B cell (primary cell): ENCODE data around the gene PROCA1. TPM values are rescaled to one million over a fixed set of nuclear protein-coding genes. Genes with fewer than 3 reads are reported as not detected.
"Not testable (repeated sequence)": the region's sequence is repeated elsewhere in the genome, so short reads cannot be mapped to it uniquely, and the experiment has no call there.

Experiments used
- ATAC-seq: fragments of 200-7000 bp; cut with Tn5 transposase; one replicate; pipeline ENCODE4 v1.10.0; 2021; ENCODE audit warnings: low read depth, mild to moderate bottlenecking, moderate number of reproducible peaks, moderate library complexity
- CTCF ChIA-PET: fragments of 350-600 bp; sonication (Branson Sonifier 250); formaldehyde crosslinking; loops from one replicate; lab custom pipeline; 2021; ENCODE audit warnings: antibody characterized with exemption, inconsistent platforms; lab: Charles Lee
- POLR2A ChIA-PET: fragments of 350-600 bp; sonication (Branson Sonifier 250); formaldehyde crosslinking; loops from one replicate; lab custom pipeline; 2021; ENCODE audit warnings: antibody characterized with exemption; lab: Charles Lee
- DNase-seq: peaks from one replicate; pipeline ENCODE4 v3.0.0; 2013
- H2AFZ ChIP-seq: 2 replicates; pipeline ENCODE4 v1.6.1; 2012; ENCODE audit warnings: mild to moderate bottlenecking, low read depth, low read length; ENCODE audit not compliant: insufficient read depth, poor library complexity, severe bottlenecking
- H3K27ac ChIP-seq, 2 donors: 1 replicate in 1 of 2; 2 replicates in 1 of 2; pipeline ENCODE4 v1.5.1; 2012 to 2013; ENCODE audit warnings: low read length in 2 of 2, mild to moderate bottlenecking in 2 of 2, moderate library complexity in 1 of 2
- H3K27me3 ChIP-seq, 4 experiments: fragments of 200-600 bp in 1 of 4; sonication (generic) in 1 of 4; replicated peaks in 1 of 4; 1 replicate in 2 of 4; 2 replicates in 2 of 4; pipeline versions ENCODE4 v1.6.1 to v1.7.0; 2013 to 2016; ENCODE audit warnings: low read length in 3 of 4, mild to moderate bottlenecking in 2 of 4, mixed read lengths in 1 of 4, moderate library complexity in 1 of 4; ENCODE audit not compliant: insufficient read depth in 4 of 4, control insufficient read depth in 3 of 4; ENCODE audit errors: control extremely low read depth in 1 of 4
- H3K36me3 ChIP-seq, 2 experiments: replicated peaks in 1 of 2; 1 replicate in 1 of 2; 2 replicates in 1 of 2; pipeline versions ENCODE4 v1.6.1 to v1.7.1; 2013; ENCODE audit warnings: low read length in 1 of 2; ENCODE audit not compliant: insufficient read depth in 2 of 2, control insufficient read depth in 1 of 2; ENCODE audit errors: control extremely low read depth in 1 of 2, extremely low read depth in 1 of 2
- H3K4me1 ChIP-seq, 2 donors: fragments of 200-600 bp in 1 of 2; sonication (generic) in 1 of 2; 1 replicate in 1 of 2; 2 replicates in 1 of 2; pipeline versions ENCODE4 v1.5.1 to v1.6.1; 2013 to 2017; ENCODE audit warnings: low read length in 2 of 2; ENCODE audit not compliant: control insufficient read depth in 2 of 2, insufficient read depth in 2 of 2
- H3K4me2 ChIP-seq: replicated peaks from 2 replicates; pipeline ENCODE3; 2012; ENCODE audit warnings: mild to moderate bottlenecking, low read depth, low read length; ENCODE audit not compliant: poor library complexity, severe bottlenecking
- H3K4me3 ChIP-seq, 5 experiments: fragments of 200-600 bp in 1 of 5; sonication (generic) in 1 of 5; 1 replicate in 3 of 5; 2 replicates in 2 of 5; pipeline versions ENCODE4 v1.5.1 to v1.7.0; 2011 to 2016; ENCODE audit warnings: low read length in 4 of 5, mild to moderate bottlenecking in 4 of 5, low read depth in 2 of 5, control low read depth in 1 of 5, moderate library complexity in 1 of 5; ENCODE audit not compliant: insufficient read depth in 1 of 5; ENCODE audit errors: control extremely low read depth in 1 of 5, extremely low read depth in 1 of 5
- H3K79me2 ChIP-seq: fragments of 200-600 bp; sonication (generic); one replicate; pipeline ENCODE4 v1.6.0; 2016; ENCODE audit warnings: low read length; ENCODE audit not compliant: control insufficient read depth, insufficient read depth
- H3K9ac ChIP-seq: fragments of 200-600 bp; sonication (generic); 2 replicates; pipeline ENCODE4 v1.6.1; 2017; ENCODE audit warnings: mild to moderate bottlenecking, low read length, moderate library complexity
- H3K9me3 ChIP-seq, 3 donors: one replicate each; pipeline versions ENCODE4 v1.6.1 to v1.7.1; 2013; ENCODE audit warnings: low read length in 2 of 3; ENCODE audit not compliant: control insufficient read depth in 2 of 3, insufficient read depth in 1 of 3; ENCODE audit errors: control extremely low read depth in 1 of 3
- H4K20me1 ChIP-seq: 2 replicates; pipeline ENCODE4 v1.6.0; 2012; ENCODE audit warnings: mild to moderate bottlenecking, low read length; ENCODE audit not compliant: insufficient read depth, control insufficient read depth, poor library complexity, severe bottlenecking
- H3K27ac Mint-ChIP-seq: one replicate; pipeline ENCODE4 v1.8.0; 2021; ENCODE audit warnings: mixed read lengths
- H3K27me3 Mint-ChIP-seq: one replicate; pipeline ENCODE4 v1.8.0; 2021; ENCODE audit warnings: mixed read lengths
- H3K4me1 Mint-ChIP-seq: one replicate; pipeline ENCODE4 v1.8.0; 2021; ENCODE audit warnings: mixed read lengths
- H3K4me3 Mint-ChIP-seq: one replicate; pipeline ENCODE4 v1.8.0; 2021; ENCODE audit warnings: mixed read lengths
- H3K9me3 Mint-ChIP-seq: one replicate; pipeline ENCODE4 v1.8.0; 2022; ENCODE audit warnings: mixed read lengths; ENCODE audit not compliant: insufficient read depth
- CTCF ChIP-seq: fragments of 200-600 bp; IDR thresholded peaks from one replicate; pipeline ENCODE4 v1.8.0; 2022; ENCODE audit warnings: antibody characterized with exemption, mild to moderate bottlenecking
- EZH2 ChIP-seq: IDR thresholded peaks from 2 replicates; pipeline ENCODE4 v1.6.1; 2012; ENCODE audit warnings: borderline replicate concordance, low read depth, mild to moderate bottlenecking, moderate library complexity, low read length; ENCODE audit not compliant: insufficient read depth, poor library complexity, severe bottlenecking
- WGBS: methylation state at CpG from one replicate; pipeline ENCODE4 v1.1.5; 2013; ENCODE audit warnings: missing lambda C conversion rate; ENCODE audit not compliant: insufficient coverage; 5-methylcytosine and 5-hydroxymethylcytosine counted together
- intact Hi-C: fragments of 100-400 bp; cut with micrococcal nuclease; formaldehyde crosslinking; loops from one replicate; pipeline ENCODE4 v1.10.0; 2022
- polyA plus RNA-seq: library from polyadenylated mRNA; depleted of rRNA; stranded (reverse); fragments of >200 nt; gene quantifications from 2 replicates; pipeline ENCODE4 v1.2.3, GENCODE V29; 2012
- total RNA-seq, 2 donors: library from RNA; stranded (reverse); fragments of 120-200 nt in 1 of 2; gene quantifications; 1 replicate in 1 of 2; 2 replicates in 1 of 2; pipeline versions ENCODE4 v1.2.3 to v1.2.4, GENCODE V29; 2013 to 2022

PROCA1 gene
- total and polyA plus RNA-seq, 2 donors (not counting 1 experiment from before 2014, with no cell fraction given): 7.4 to 26.8 TPM

- H3K79me2 ChIP-seq: peaks cover 27% of the 10 kb centered on the region
- no peak overlapping the region for H3K9ac ChIP-seq
- ChIA-PET CTCF (interaction anchor here (1.3 to 15.9 kb wide), 4 partner anchors 12 to 178 kb away, joined by 3 to 1020 read pairs (median 31); partner anchors contain the start of genes DHRS13, PROCA1 and TRAF4), POLR2A (interaction anchor here (1.2 to 13.3 kb wide), 2 partner anchors 20 to 225 kb away, joined by 11 to 511 read pairs; partner anchors contain the start of gene TRAF4)
- Mint-ChIP-seq H3K4me1 (peaks cover 80% of the 10 kb centered on the region), H3K9me3 (no peaks in the 10 kb centered on the region), H3K4me3 (peak overlapping the region; percentile 89), H3K27ac (peak overlapping the region; percentile 86), H3K27me3 (no peaks in the 10 kb centered on the region)
- intact Hi-C loops: no loop called here
- DNase-seq (peak; percentile 34), ATAC-seq (no peak)
- no peaks in the 10 kb centered on the region for H3K9me3 ChIP-seq
- peaks cover 47 to 70% of the 10 kb centered on the region in 2 donors for H3K4me1 ChIP-seq
- peak overlapping the region in 1 of 2 donors; percentile 45 for H3K27ac ChIP-seq
- H4K20me1 ChIP-seq: peaks cover 56% of the 10 kb centered on the region
- no peak overlapping the region for H2AFZ ChIP-seq
- TF ChIP-seq CTCF: no peak
- TF ChIP-seq EZH2: no peak
- H3K27me3 ChIP-seq: no peaks in the 10 kb centered on the region
- 91% methylated on average over 8 of the region's 10 CpGs for WGBS
- no peak overlapping the region for H3K4me3 ChIP-seq
- H3K36me3 ChIP-seq: peaks cover 0 to 39% of the 10 kb centered on the region in 2 experiments
- H3K4me2 ChIP-seq: peak overlapping the region; percentile 99
Measured at GRCh38 chr17:28724500-28725165, 12.9 kb upstream of the PROCA1 start.

- Mint-ChIP-seq H3K27ac (peak overlapping the region; percentile 86), H3K4me1 (peaks cover 80% of the 10 kb centered on the region), H3K4me3 (peak overlapping the region; percentile 89)
- H3K9me3 ChIP-seq, H3K4me3 ChIP-seq, H3K9me3 Mint-ChIP-seq, H3K4me2 ChIP-seq, H3K9ac ChIP-seq, H2AFZ ChIP-seq, DNase-seq, ATAC-seq, H3K27me3 Mint-ChIP-seq, H3K27me3 ChIP-seq, intact Hi-C loops: not testable (repeated sequence)
- ChIA-PET CTCF (interaction anchor here (0.7 to 15.9 kb wide), 3 partner anchors 22 to 174 kb away, joined by 3 to 1020 read pairs (median 3); partner anchors contain the start of gene TRAF4), POLR2A (interaction anchor here (1.2 to 13.3 kb wide), 2 partner anchors 21 to 226 kb away, joined by 11 to 511 read pairs; partner anchors contain the start of gene TRAF4)
- H3K4me1 ChIP-seq: peaks cover 44 to 68% of the 10 kb centered on the region in 2 donors
- H3K79me2 ChIP-seq: peaks cover 27% of the 10 kb centered on the region
- 84% methylated on average over 2 of the region's 4 CpGs for WGBS
- H4K20me1 ChIP-seq: peaks cover 56% of the 10 kb centered on the region
- H3K36me3 ChIP-seq: peaks cover 0 to 39% of the 10 kb centered on the region in 2 experiments
- H3K27ac ChIP-seq: peak overlapping the region in 1 of 2 donors; percentile 45
Measured at GRCh38 chr17:28723836-28724499, 12.3 kb upstream of the PROCA1 start.
